Measurements from ENCODE around the gene CXCR5. TPM values are rescaled to one million over a fixed set of nuclear protein-coding genes. Genes with fewer than 3 reads are reported as not detected.

CXCR5 gene
- polyA plus RNA-seq, 3 donors: not detected

GRCh38 chr11:118897721-118898310 is 14.1 kb downstream of the CXCR5 start:
- no peak for DNase-seq (ENCODE audit: low read depth in 3 of 3, low spot score in 2 of 3)

GRCh38 chr11:118898400-118899295 is 15.0 kb downstream of the CXCR5 start:
- DNase-seq (ENCODE audit: low read depth in 3 of 3, low spot score in 2 of 3): no peak

- no peak for DNase-seq (ENCODE audit: low read depth in 3 of 3, low spot score in 2 of 3)
These were observed 15.6 kb downstream of the CXCR5 start for GRCh38 chr11:118899296-118899688.

GRCh38 chr11:118899706-118900360 is 16.1 kb downstream of the CXCR5 start:
- no peak for DNase-seq (ENCODE audit: low read depth in 3 of 3, low spot score in 2 of 3)

GRCh38 chr11:118900535-118901384 is 17.1 kb downstream of the CXCR5 start:
- DNase-seq (ENCODE audit: low read depth in 3 of 3, low spot score in 2 of 3): no peak

GRCh38 chr11:118901494-118902335 is 18.0 kb downstream of the CXCR5 start:
- no peak for DNase-seq (ENCODE audit: low read depth in 3 of 3, low spot score in 2 of 3)

GRCh38 chr11:118902336-118903203 is 18.9 kb downstream of the CXCR5 start:
- DNase-seq (ENCODE audit: low read depth in 3 of 3, low spot score in 2 of 3): no peak

GRCh38 chr11:118903204-118904015 is 19.7 kb downstream of the CXCR5 start:
- no peak for DNase-seq (ENCODE audit: low read depth in 3 of 3, low spot score in 2 of 3)

GRCh38 chr11:118907051-118908042 is 23.7 kb downstream of the CXCR5 start:
- no peak for DNase-seq (ENCODE audit: low read depth in 3 of 3, low spot score in 2 of 3)

- no peak for DNase-seq (ENCODE audit: low read depth in 3 of 3, low spot score in 2 of 3)
These were observed 24.6 kb downstream of the CXCR5 start for GRCh38 chr11:118908264-118908663.

- DNase-seq (ENCODE audit: low read depth in 3 of 3, low spot score in 2 of 3): peak in 2 of 3 donors; percentile 89
These were observed 25.4 kb downstream of the CXCR5 start for GRCh38 chr11:118908901-118909618.

- DNase-seq (ENCODE audit: low read depth in 3 of 3, low spot score in 2 of 3): no peak
These were observed 26.1 kb downstream of the CXCR5 start for GRCh38 chr11:118909619-118910308.

GRCh38 chr11:118910309-118911112 is 26.8 kb downstream of the CXCR5 start:
- DNase-seq (ENCODE audit: low read depth in 3 of 3, low spot score in 2 of 3): no peak

- no peak for DNase-seq (ENCODE audit: low read depth in 3 of 3, low spot score in 2 of 3)
These were observed 27.6 kb downstream of the CXCR5 start for GRCh38 chr11:118911113-118911879.
